ENCODE measurements around the gene TRIM7. TPM values are rescaled to one million over a fixed set of nuclear protein-coding genes. Genes with fewer than 3 reads are reported as not detected.

The TRIM7 gene
- total RNA-seq, 4 donors from 2014 or later = 3.7 to 12.1 (median 10.6) TPM

DNA sequence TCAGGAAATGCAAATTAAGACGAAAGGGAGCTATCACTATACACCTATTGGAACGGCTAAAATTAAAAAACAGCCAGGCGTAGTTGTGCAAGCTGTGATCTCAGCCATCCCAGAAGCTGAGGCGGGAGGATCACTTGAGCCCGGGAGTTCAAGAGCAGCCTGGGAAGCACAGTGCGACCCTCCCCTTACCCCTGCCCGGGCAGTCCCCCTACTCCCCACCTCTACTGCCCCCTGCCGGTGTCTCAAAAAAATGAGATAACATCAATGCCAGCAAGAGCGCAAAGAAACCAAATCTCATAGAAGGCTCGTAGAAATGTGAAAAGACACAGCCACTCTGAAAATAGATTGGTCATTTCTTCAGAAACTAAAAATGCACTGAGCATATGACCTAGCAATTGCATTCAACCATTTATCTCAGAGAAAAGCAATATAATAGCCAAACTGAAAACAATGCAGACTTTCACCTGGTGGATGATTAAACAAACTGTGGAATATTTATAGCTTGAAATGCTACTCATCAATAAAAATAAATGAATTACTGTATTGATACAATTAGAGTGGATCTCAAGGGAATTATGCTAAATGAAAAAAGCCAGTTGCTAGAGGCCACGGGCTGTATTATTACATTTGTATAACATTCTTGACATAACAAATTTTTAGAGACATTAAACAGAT, 37.0 kb downstream of the TRIM7 start:
- 12 to 16% methylated on average over 11 of the region's 11 CpGs for WGBS, 2 donors
- Histone ChIP-seq H3K36me3 (no peaks in the 10 kb centered on the region), H3K27me3 (peaks cover 0 to 91% of the 10 kb centered on the region in 2 donors), H3K27ac (no peak overlapping the region), H3K4me1 (peaks cover 0 to 21% (median 2%) of the 10 kb centered on the region in 4 donors), H3K4me3 (no peak overlapping the region), H3K9me3 (no peaks in the 10 kb centered on the region)
- no peak for DNase-seq (ENCODE audit: low spot score in 2 of 2)
- TF ChIP-seq POLR2A (IDR thresholded peaks at IDR 0.05) (no peak), EP300 (IDR thresholded peaks at IDR 0.05) (no peak)
- TF ChIP-seq, protein P1, sequence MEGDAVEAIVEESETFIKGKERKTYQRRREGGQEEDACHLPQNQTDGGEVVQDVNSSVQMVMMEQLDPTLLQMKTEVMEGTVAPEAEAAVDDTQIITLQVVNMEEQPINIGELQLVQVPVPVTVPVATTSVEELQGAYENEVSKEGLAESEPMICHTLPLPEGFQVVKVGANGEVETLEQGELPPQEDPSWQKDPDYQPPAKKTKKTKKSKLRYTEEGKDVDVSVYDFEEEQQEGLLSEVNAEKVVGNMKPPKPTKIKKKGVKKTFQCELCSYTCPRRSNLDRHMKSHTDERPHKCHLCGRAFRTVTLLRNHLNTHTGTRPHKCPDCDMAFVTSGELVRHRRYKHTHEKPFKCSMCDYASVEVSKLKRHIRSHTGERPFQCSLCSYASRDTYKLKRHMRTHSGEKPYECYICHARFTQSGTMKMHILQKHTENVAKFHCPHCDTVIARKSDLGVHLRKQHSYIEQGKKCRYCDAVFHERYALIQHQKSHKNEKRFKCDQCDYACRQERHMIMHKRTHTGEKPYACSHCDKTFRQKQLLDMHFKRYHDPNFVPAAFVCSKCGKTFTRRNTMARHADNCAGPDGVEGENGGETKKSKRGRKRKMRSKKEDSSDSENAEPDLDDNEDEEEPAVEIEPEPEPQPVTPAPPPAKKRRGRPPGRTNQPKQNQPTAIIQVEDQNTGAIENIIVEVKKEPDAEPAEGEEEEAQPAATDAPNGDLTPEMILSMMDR (IDR thresholded peaks at IDR 0.05) = peak in 1 of 5 experiments; percentile 8

DNA sequence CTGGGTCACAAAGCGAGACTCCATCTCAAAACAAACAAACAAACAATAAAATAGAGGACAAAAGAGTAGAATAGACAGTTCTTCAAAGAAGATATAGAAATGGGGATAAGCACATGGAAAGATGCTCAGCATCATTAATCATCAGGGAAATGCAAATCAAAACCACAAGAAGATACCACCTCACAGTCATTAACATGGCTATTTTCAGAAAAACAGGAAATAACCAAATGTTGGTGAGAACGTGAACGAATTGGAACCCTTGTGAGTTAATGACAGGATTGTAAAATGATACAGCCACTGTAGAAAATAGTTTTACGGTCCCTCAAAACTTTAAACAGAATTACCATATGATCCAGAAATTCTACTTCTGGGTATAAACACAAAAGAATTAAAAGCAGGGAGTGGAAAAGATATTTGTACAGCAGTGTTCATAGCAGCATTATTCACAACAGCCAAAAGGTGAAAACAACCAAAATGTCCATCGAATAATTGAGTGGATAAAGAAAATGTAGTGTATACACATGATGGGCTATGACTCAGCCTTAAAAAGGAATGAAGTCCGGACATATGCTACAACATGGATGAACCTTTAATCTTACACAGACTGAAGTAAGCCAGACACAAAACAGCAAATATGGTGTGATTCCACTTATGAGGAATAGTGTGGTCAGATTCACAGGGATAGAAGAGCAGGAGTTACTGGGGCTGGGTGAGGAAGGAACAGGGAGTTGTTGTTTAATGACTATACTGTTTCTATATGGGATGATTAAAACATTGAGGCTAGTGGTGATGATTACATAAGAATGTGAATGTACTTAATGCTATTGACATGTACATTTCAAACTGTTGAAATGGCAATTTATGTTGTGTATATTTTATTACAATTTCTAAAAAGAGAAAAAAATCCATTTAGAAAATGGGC, 37.9 kb downstream of the TRIM7 start:
- H3K4me3 ChIP-seq = no peak overlapping the region
- no peak overlapping the region for H3K27ac ChIP-seq
- H3K9me3 ChIP-seq = no peaks in the 10 kb centered on the region
- H3K4me1 ChIP-seq = peaks cover 0 to 16% (median 2%) of the 10 kb centered on the region in 4 donors
- TF ChIP-seq, protein P1 (IDR thresholded peaks at IDR 0.05) = no peak
- TF ChIP-seq POLR2A (IDR thresholded peaks at IDR 0.05) (no peak), EP300 (IDR thresholded peaks at IDR 0.05) (no peak)
- WGBS, 2 donors = 64 to 65% methylated on average over 6 of the region's 6 CpGs
- H3K36me3 ChIP-seq = no peaks in the 10 kb centered on the region
- H3K27me3 ChIP-seq = peaks cover 0 to 82% of the 10 kb centered on the region in 2 donors
- no peak for DNase-seq (ENCODE audit: low spot score in 2 of 2)

DNA sequence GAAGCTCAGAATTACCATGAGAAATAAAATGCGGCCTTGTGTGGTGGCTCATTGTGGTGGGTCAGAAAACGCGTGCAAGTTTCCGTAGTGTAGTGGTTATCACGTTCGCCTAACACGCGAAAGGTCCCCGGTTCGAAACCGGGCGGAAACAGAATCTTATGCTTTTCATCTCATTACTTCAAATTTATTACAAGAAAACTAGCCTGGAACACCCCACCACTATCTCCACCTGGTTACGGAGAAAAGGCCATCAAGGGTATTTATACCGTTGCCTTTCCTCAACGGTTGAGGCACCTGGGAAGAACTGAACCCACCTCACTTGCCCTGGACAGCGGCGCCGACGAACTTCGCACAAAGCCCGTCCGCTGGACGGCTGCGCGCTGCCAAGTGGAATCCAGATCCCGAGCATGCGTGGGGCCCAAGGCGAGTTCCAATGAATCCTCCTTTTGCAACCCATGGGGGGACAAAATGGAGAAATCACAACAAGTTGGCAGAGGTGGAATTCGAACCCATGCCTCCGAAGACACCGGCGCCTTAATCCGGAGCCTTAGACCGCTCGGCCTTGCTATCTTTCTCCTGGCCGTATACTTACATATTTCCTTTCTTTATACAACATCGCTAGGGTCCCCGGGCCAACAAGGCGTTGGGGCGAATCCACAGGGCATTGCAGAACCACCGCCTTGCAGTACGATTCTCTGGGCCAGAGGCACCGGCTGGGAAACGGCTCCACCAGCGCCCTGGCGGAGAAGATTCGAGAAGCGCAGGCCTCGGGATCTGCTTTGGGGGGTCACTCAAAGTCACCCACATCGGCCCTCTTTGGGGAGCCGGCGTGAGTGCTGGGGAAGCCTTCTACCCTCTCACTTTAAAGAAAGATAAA, 40.7 kb downstream of the TRIM7 start:
- H3K27me3 ChIP-seq = peaks cover 0 to 54% of the 10 kb centered on the region in 2 donors
- H3K4me3 ChIP-seq = no peak overlapping the region
- WGBS, 2 donors = 16 to 18% methylated on average over 41 to 45 of the region's 52 CpGs
- peaks cover 0 to 21% (median 2%) of the 10 kb centered on the region in 4 donors for H3K4me1 ChIP-seq
- H3K27ac ChIP-seq = no peak overlapping the region
- TF ChIP-seq POLR2A (IDR thresholded peaks at IDR 0.05) = no peak
- TF ChIP-seq EP300 (IDR thresholded peaks at IDR 0.05) = no peak
- TF ChIP-seq, protein P1 (IDR thresholded peaks at IDR 0.05) = no peak
- DNase-seq (ENCODE audit: low spot score in 2 of 2) = no peak
- no peaks in the 10 kb centered on the region for H3K9me3 ChIP-seq
- no peaks in the 10 kb centered on the region for H3K36me3 ChIP-seq

DNA sequence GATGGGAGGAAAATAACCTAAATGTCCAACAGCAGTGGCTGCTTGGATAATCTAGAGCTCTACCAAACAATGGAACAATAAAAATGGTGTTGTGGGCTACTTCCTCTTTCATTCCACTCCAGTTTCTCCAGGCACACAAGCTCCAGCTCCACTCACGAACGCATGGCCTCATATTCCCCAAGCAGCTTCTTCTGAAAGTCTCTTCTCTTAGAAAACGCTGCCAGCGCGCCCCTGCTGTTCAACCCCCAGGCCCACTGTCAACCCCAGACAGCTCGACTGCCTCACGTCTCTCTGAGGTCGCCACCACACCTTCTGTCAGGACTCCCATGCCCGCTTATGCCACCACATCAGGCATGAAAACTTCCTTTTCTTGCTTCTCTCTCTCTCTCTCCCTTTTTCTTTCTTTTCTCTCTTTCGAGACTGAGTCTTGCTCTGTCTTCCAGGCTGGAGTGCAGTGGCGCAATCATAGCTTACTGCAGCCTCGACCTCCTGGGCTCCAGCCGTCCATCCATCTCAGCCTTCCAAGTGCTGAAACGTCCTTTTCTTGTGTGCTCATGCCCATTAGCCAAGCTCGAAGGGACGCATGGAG, 41.4 kb downstream of the TRIM7 start:
- WGBS, 2 donors = 24 to 31% methylated on average over 16 of the region's 16 CpGs
- H3K27ac ChIP-seq = no peak overlapping the region
- DNase-seq (ENCODE audit: low spot score in 2 of 2) = no peak
- TF ChIP-seq POLR2A (IDR thresholded peaks at IDR 0.05) (no peak), EP300 (IDR thresholded peaks at IDR 0.05) (no peak)
- TF ChIP-seq, protein P1 (IDR thresholded peaks at IDR 0.05) = no peak
- no peaks in the 10 kb centered on the region for H3K9me3 ChIP-seq
- H3K4me3 ChIP-seq = no peak overlapping the region
- H3K4me1 ChIP-seq = peaks cover 0 to 24% (median 2%) of the 10 kb centered on the region in 4 donors
- H3K36me3 ChIP-seq = no peaks in the 10 kb centered on the region
- H3K27me3 ChIP-seq = peaks cover 0 to 47% of the 10 kb centered on the region in 2 donors
